HG02678 (cell line): ENCODE data around the gene LMO3.

Experiments used
- ATAC-seq: cut with Tn5 transposase; IDR thresholded peaks from one replicate; pipeline ENCODE4 v1.9.1; 2021; ENCODE audit warnings: mild to moderate bottlenecking, moderate library complexity; ENCODE audit not compliant: unreplicated experiment

Gene LMO3

GRCh38 chr12:16602412-16602811 lies 3.5 kb downstream of the LMO3 start:
- no peak for ATAC-seq

DNA sequence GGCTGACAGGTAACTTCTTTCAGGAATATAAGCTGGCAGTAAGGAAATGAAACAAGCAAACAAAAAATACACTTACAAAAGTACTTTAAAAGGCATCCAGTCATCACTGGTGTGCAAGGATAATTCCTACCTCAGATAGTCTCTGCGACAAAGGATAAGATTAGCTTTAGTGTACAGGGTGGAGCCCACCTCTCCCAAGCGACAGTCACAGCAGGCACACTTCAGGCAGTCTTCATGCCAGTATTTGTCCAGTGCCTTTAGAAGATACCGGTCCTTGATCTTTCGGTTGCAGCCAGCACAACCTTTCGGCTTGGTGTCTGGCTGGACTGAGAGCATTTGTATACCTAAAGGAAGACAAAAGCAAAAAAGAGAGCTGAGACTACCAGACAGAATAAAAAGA lies 5.4 kb downstream of the LMO3 start:
- ATAC-seq, result no peak

- ATAC-seq, result no peak
These were observed 6.9 kb downstream of the LMO3 start for GRCh38 chr12:16599081-16599480.

DNA sequence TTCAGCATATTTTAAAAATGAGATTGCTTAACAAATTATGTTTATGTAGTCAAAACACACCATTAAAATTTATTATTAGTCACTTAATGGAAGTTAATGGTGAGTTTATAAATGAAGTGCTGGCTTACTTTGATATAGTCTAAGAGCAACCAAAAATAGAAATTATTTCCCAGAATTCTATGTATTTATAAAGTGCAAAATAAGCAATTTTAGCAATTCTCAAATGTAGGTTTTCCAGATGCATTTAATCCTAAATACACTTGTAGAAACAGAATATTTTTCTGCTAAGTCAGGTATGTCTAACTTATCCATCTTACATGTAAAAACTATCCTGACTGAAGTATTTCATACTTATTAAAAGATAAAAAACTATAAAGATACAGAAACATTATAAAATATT lies 11.2 kb downstream of the LMO3 start:
- ATAC-seq, result no peak

- no peak for ATAC-seq
These were observed 12.4 kb downstream of the LMO3 start for GRCh38 chr12:16593546-16593945.

DNA sequence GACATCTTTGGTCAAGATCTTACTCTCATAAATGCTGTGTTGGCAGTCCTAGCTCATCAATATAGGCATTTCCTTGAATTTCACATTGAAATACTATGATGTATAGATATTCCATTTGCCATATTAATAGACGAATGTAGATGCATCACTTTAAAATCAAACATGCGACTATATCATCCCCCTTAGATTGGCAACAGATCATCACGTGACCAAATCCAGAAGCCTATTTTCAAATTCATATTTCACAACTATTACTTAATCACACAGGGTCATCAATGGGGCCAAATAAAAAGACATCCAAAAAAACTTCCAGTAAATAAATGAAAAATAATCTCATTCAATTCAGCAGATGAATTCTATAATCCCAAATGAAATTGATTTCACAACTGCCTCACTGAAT lies 15.3 kb downstream of the LMO3 start:
- ATAC-seq, result no peak

- ATAC-seq, result no peak
These were observed 17.1 kb downstream of the LMO3 start for GRCh38 chr12:16588812-16589211.

- ATAC-seq, result no peak
These were observed 18.4 kb downstream of the LMO3 start for GRCh38 chr12:16587514-16587913.

GRCh38 chr12:16587110-16587453 lies 18.9 kb downstream of the LMO3 start:
- ATAC-seq, result no peak

GRCh38 chr12:16586350-16587109 lies 19.4 kb downstream of the LMO3 start:
- no peak for ATAC-seq

DNA sequence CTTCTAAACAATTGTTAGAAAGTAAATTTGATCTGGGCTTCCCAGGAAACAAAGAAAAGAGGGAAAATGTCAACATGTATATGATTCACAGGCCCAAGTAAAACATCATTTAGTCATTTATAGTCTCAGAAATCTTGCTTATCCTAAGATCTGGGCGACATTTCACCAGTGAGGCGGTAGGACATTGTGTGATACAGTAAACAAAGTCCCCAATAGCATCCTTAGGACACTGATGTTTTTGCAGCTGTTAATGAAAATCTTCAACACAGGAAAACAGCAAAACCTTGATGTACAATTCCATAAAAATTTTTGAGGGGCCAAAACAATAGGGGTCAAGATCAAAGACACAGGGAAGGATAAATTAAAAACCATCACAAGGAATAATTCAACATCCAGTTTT lies 20.2 kb downstream of the LMO3 start:
- no peak for ATAC-seq

DNA sequence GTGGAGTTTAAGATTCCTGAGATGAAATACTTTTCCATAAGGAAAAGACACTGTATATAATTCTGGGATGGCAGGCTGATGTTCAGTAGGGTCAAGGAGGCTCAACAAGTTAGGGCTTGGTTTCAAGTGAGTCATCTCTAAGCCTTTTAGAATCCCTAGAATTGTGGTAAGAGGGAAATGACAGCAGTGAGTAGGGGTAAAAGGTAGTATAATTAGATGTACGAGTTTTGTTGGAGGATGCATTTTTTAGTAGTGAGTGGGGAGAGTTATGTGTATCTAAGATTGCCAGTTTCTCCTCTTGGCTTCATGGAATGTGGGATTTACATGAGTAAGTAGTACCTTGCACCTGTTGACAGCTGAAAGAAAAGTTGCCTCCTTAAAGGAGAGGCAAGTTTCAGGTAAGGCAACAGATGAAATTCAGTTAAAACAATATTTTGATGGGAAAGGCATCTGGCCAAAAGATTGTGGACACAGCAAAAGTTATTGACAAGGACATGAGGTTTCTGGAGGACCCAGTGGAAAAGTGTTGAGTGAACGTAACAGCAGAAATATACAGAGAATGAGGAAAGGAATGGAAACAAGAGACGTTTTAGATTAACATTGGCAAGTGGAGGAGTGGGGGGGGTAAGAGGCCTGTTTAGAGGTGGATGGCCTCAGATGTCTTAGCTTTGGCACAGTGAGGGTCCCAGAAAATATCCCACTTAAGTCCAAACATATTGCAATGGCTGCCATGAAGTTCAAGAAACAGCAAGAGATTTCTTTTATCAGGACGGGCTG lies 21.8 kb downstream of the LMO3 start:
- no peak for ATAC-seq

GRCh38 chr12:16581416-16581815 lies 24.5 kb downstream of the LMO3 start:
- no peak for ATAC-seq

DNA sequence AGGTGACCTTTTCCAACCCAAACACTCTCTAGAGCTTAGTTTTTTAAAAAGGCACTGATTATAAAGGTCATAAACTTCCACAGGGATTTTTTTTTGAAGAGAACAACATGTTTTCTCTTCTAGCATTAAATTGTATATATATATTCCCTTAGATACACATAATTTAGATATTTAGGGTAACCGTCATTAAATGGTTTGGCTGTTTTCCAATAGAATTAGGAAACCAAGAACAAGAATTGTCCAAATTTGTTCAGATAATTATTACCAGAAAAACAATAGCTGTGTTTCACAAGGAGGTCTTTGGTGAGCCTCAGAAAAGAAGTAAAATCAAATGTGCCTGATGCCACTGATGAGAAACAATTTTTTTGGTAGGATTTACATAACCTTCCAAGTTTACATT lies 26.9 kb downstream of the LMO3 start:
- no peak for ATAC-seq

- ATAC-seq, result no peak
These were observed 32.4 kb downstream of the LMO3 start for GRCh38 chr12:16573398-16574077.

DNA sequence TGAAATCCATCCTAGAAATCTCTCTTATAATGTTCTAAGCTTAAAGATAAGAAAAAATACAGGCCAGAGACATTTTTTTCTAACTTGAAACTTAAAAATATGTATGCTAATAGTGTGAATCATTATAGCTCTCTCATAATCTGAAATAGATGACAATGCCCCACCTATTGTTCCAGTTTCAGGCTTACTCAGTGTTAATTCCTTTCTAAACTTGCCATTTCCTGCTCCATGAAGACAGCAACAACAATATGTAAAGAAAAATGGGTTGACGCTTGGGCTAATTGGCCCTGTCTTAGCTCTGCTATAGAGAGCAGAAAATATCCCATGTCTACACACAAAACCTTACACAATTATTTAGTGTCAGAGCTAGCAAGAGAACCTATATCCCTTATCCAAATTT lies 37.1 kb downstream of the LMO3 start:
- peak; percentile 81 for ATAC-seq

- ATAC-seq, result no peak
These were observed 41.3 kb downstream of the LMO3 start for GRCh38 chr12:16564675-16565074.

DNA sequence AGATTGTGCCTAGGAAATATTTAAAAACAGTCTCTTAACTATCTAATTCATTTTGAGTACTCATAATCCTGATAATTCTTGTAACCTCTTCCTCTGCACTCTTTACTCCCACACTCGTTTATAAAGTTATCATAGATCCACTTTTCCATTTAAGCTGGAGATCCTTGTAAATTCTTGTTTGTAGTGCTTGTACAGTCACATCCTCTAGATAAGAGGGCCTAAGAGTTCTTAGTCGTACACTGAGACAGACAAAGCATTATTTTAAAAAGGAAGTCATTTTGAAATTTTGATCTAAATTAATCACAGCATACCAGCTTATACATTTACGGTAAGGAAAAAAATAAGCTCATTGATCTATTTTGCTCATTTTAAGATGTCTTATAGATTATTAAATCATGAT lies 42.5 kb downstream of the LMO3 start:
- no peak for ATAC-seq

DNA sequence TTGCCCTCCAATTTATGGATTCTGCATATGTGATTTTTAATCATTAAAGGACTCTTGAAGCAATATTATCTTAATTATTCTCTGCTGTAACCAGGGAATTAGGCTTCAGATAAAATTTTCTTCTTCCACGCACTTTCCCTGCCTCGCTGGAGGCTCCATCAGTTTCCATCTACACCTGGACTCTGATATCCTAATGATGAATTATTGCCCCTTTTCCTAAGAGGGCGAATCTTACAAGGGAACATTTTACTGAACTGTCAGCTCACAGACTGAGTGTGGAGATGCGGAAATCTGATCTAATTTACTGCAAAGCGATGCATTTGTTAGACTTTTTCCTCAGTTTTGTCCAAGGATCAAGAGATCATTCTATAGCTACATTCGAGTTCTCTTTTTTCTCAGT lies 43.0 kb downstream of the LMO3 start:
- ATAC-seq, result no peak

GRCh38 chr12:16562435-16562834 lies 43.5 kb downstream of the LMO3 start:
- no peak for ATAC-seq

- no peak for ATAC-seq
These were observed 45.7 kb downstream of the LMO3 start for GRCh38 chr12:16560273-16560672.

- no peak for ATAC-seq
These were observed 50.3 kb downstream of the LMO3 start for GRCh38 chr12:16555630-16556029.
